GM19193 (cell line): ENCODE measurements around the gene AUTS2.

ENCODE experiments used
- POLR2A ChIP-seq: IDR thresholded peaks from 4 replicates; pipeline ENCODE4 v1.6.1; 2011; ENCODE audit not compliant: insufficient read depth, insufficient read length; ENCODE audit errors: extremely low read depth

Gene AUTS2

GRCh38 chr7:70182521-70182920 is 584.2 kb downstream of the AUTS2 start:
- no peak for TF ChIP-seq POLR2A

DNA sequence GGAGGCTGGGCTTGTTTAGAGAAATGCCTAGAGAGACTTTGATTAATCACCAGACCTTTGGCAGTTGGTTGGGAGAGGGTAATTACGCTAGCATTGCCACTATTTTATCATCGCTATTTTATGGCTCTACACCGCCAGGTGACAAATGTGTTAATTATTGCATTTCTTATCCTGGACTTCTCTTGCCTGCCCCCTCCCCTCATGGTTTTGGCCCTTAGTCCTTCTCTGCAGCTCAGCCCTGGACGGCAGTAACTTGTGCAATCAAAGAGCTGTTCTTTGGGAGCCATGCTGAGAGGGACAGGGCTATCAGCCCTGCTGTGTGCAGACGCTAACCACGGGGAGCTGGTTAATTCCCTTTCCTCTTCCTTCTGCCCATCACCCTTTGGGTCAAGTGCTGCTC is 585.0 kb downstream of the AUTS2 start:
- no peak for TF ChIP-seq POLR2A

DNA sequence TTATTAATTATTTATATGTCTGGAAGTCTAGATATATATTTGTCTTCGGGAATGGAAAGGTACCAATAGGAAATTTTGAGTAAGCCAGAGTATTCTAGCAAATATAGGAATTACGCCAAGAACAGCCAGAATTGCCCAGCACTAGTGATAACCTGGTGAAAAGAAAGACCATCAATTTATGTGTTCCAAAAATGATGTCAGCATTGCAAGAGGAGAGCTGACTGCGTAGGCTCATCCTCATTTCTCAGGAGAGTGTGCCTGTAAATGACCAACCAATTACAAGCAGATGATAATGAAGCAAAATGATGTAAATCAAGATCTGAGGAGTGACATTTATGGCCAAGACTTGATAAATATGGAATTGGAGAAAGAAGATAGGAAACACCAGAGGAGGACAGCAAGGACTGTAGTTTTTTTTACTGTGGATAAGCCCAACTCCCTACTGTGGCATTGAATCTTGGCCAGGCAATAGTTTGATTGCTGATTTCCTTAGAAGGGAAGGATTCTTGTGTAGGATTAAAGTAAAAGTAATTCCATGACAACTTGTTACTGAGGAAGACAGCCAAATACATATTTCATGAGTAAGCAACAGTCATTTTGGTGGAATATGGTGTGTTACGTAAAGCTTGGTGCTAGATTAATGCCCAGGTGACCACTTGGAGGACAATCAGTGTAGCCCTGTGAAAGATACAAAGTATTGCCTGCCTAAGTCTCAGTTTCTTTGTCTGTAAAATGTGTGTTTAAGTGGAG is 590.8 kb downstream of the AUTS2 start:
- no peak for TF ChIP-seq POLR2A

GRCh38 chr7:70189776-70190175 is 591.5 kb downstream of the AUTS2 start:
- TF ChIP-seq POLR2A = no peak

DNA sequence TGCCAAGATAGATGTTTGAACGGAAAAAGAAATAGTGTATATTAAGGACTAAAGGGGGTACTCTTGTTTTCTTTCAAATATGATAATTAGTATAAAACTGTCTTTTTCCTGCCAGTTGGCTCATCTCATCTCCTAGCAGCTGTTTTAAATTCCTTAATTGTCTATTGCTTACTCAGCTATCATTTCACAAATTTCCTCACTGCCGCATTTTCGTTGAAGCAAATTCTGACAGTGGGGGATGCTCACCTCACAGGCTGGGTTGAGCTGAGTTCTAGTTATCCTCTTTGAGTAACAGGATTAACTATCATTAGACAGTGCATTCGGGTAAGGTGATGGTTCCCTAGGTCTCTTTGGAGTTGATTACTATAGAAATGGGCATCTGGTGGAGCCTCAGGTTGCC is 592.0 kb downstream of the AUTS2 start:
- TF ChIP-seq POLR2A = no peak

- no peak for TF ChIP-seq POLR2A
These were observed 595.2 kb downstream of the AUTS2 start for GRCh38 chr7:70193514-70193913.

GRCh38 chr7:70208236-70209063 is 610.2 kb downstream of the AUTS2 start:
- no peak for TF ChIP-seq POLR2A

DNA sequence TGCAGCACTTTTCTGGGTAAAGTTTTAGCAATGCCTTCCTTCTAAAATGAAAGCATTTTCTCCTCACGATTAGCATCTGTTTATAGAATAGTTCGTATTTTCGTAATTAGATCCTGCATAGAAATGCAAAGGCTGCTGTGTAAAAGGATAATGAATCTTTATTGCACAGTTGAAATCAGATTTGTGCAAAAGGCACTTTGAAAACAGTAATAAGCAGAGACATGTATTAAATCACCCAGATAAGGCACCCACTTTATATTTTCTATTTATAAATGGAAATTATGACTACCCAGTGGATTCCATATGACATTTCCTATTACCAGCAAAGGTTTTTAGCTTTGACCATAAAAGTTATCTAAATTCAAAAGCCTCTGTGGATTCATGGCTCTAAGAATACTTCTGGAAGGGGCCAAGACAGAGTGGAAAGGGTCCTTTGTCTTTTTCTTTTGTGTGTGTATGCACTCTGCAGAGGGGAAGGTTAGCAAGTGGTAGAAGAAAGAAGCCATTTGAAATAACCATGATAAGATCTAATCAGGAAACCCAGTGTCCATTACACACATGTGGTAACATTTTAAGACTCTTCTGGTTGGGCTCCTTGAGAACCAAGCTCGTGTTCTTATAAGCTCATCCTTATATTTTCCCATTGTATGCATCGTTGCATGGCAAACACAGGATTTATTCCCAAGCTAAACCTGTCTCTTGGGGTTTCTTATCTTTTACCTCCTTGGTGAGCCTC is 612.1 kb downstream of the AUTS2 start:
- no peak for TF ChIP-seq POLR2A

DNA sequence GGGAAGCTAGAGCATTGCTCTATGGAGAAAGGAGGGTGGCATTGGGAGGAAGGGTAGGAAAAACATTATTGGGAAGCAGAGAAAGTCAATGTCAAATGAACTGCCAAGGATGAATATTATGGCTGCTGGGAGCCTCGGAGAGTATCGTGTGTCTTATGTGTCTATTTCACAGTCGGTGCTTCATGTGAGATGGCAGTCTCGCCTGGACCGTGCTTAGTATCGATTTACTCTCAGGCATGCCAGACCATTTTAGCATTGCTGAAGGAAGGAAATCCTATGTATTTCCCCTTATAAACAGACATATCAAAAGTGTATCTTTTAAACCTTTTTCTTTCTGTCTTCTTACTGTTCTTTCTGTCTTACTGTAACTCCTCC is 612.6 kb downstream of the AUTS2 start:
- TF ChIP-seq POLR2A = no peak

DNA sequence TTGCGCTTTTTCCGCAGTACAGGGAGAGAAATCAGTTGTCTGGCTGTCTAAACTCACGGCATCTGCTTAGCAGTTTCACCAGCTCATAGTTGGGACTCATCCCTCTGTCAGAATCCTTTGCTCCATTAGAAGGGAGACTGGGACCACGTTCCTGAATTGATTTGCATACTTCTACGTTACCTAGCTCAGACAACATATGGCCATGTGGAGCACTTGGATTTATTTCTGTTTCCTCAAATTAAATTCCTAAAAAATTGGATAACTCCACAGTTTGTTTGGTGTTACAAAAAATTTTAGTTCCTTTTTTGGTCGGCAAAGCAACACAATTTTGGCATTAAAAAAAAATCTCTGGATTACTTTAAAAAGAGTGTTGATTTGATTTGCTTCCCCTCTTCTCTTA is 614.0 kb downstream of the AUTS2 start:
- TF ChIP-seq POLR2A = no peak

- TF ChIP-seq POLR2A = no peak
These were observed 615.8 kb downstream of the AUTS2 start for GRCh38 chr7:70214071-70214470.

- TF ChIP-seq POLR2A = no peak
These were observed 617.2 kb downstream of the AUTS2 start for GRCh38 chr7:70215491-70215890.

GRCh38 chr7:70217571-70217970 is 619.3 kb downstream of the AUTS2 start:
- no peak for TF ChIP-seq POLR2A

DNA sequence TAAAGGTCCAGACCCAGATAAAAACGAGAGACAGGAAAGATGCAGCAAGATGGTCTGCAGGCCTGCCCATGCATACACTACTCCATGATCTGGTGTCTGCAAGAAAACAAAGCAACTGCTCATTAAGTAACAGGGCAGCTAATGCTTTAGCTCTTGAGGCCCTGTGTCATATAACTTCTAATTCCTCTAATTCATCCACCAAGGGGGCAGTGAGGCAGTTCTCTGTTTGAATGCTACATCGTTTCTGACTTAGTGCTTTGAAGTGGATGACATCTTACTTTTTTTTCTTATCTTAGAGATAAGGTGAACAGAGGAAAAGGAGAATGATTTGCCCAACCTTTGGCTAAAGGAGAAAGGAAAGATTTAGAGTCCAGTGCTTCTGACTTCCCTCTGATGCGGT is 619.7 kb downstream of the AUTS2 start:
- no peak for TF ChIP-seq POLR2A

DNA sequence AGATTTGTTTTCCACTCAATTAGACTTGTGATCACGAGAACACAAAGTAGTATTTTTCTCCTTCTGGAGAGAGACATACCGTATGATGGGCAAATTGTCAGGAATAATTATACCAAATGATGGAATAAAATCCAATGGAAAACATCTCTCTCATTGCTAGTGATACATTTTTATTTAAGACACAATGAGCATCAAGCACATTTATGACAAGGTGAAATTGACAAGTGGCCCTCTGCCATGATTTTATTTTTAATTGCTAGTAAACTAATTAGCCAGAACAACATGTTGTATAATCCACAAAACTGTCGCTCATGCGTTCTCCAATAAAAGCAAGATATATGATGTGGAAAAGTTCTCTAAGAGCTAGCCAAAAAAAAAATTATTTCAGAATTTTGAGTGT is 620.8 kb downstream of the AUTS2 start:
- TF ChIP-seq POLR2A = no peak
